Lower leg skin (tissue), 3 donors: ENCODE data around the gene SLC6A5.

ENCODE experiments used
- POLR2A ChIP-seq, 2 donors: fragments of 450-650 bp; IDR thresholded peaks; one replicate each; pipeline ENCODE4 v1.6.1; 2016 to 2017; ENCODE audit warnings: antibody characterized with exemption in 2 of 2, mild to moderate bottlenecking in 1 of 2, moderate library complexity in 1 of 2
- TF ChIP-seq, protein P1 (sequence below), 3 donors: fragments of 450-650 bp; IDR thresholded peaks; one replicate each; pipeline ENCODE4 v1.5.1; 2016; ENCODE audit warnings: antibody characterized with exemption in 3 of 3, mild to moderate bottlenecking in 3 of 3, moderate library complexity in 2 of 3

GRCh38 chr11:20670932-20671403 is 71.6 kb downstream of the SLC6A5 start:
- TF ChIP-seq, protein P1, sequence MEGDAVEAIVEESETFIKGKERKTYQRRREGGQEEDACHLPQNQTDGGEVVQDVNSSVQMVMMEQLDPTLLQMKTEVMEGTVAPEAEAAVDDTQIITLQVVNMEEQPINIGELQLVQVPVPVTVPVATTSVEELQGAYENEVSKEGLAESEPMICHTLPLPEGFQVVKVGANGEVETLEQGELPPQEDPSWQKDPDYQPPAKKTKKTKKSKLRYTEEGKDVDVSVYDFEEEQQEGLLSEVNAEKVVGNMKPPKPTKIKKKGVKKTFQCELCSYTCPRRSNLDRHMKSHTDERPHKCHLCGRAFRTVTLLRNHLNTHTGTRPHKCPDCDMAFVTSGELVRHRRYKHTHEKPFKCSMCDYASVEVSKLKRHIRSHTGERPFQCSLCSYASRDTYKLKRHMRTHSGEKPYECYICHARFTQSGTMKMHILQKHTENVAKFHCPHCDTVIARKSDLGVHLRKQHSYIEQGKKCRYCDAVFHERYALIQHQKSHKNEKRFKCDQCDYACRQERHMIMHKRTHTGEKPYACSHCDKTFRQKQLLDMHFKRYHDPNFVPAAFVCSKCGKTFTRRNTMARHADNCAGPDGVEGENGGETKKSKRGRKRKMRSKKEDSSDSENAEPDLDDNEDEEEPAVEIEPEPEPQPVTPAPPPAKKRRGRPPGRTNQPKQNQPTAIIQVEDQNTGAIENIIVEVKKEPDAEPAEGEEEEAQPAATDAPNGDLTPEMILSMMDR (IDR thresholded peaks at IDR 0.05) = no peak
- no peak for TF ChIP-seq POLR2A (IDR thresholded peaks at IDR 0.05)
